ENCODE measurements around the gene DENND5B. TPM values are rescaled to one million over a fixed set of nuclear protein-coding genes. Genes with fewer than 3 reads are reported as not detected.

DENND5B gene
- total RNA-seq, 1 donor from 2014 or later: 42.9 TPM

GRCh38 chr12:31471051-31471450 lies 119.9 kb downstream of the DENND5B start:
- intact Hi-C loops (cut with micrococcal nuclease): no loop called here
- H3K9me3 ChIP-seq (replicated peaks): no peaks in the 10 kb centered on the region
- DNase-seq: no peak
- no peaks in the 10 kb centered on the region for H3K27me3 ChIP-seq (ENCODE audit: low read depth)
- no peak overlapping the region for H3K4me3 ChIP-seq
- no peak overlapping the region for H3K27ac ChIP-seq (replicated peaks)
- no peaks in the 10 kb centered on the region for H3K36me3 ChIP-seq
- no peak for TF ChIP-seq CTCF (IDR thresholded peaks at IDR 0.05; ENCODE audit: borderline replicate concordance)
- H3K4me1 ChIP-seq: peaks cover 18% of the 10 kb centered on the region

- no peak for TF ChIP-seq CTCF (IDR thresholded peaks at IDR 0.05; ENCODE audit: borderline replicate concordance)
- Histone ChIP-seq H3K9me3 (replicated peaks) (no peaks in the 10 kb centered on the region), H3K27me3 (ENCODE audit: low read depth) (no peaks in the 10 kb centered on the region), H3K4me3 (no peak overlapping the region), H3K27ac (replicated peaks) (no peak overlapping the region), H3K36me3 (no peaks in the 10 kb centered on the region), H3K4me1 (peaks cover 14% of the 10 kb centered on the region)
- intact Hi-C loops (cut with micrococcal nuclease): no loop called here
- DNase-seq: no peak
These were observed 120.5 kb downstream of the DENND5B start for GRCh38 chr12:31470459-31470858.

GRCh38 chr12:31466768-31467167 lies 124.2 kb downstream of the DENND5B start:
- H3K27ac ChIP-seq (replicated peaks): no peak overlapping the region
- H3K36me3 ChIP-seq: no peaks in the 10 kb centered on the region
- no peaks in the 10 kb centered on the region for H3K9me3 ChIP-seq (replicated peaks)
- intact Hi-C loops (cut with micrococcal nuclease): no loop called here
- no peak for TF ChIP-seq CTCF (IDR thresholded peaks at IDR 0.05; ENCODE audit: borderline replicate concordance)
- DNase-seq: no peak
- no peaks in the 10 kb centered on the region for H3K4me1 ChIP-seq
- H3K27me3 ChIP-seq (ENCODE audit: low read depth): no peaks in the 10 kb centered on the region
- no peak overlapping the region for H3K4me3 ChIP-seq

GRCh38 chr12:31465002-31465401 lies 125.9 kb downstream of the DENND5B start:
- Histone ChIP-seq H3K36me3 (no peaks in the 10 kb centered on the region), H3K27ac (replicated peaks) (no peak overlapping the region), H3K9me3 (replicated peaks) (no peaks in the 10 kb centered on the region), H3K4me3 (no peak overlapping the region), H3K4me1 (no peaks in the 10 kb centered on the region), H3K27me3 (ENCODE audit: low read depth) (no peaks in the 10 kb centered on the region)
- no peak for TF ChIP-seq CTCF (IDR thresholded peaks at IDR 0.05; ENCODE audit: borderline replicate concordance)
- DNase-seq: no peak
- intact Hi-C loops (cut with micrococcal nuclease): no loop called here

- H3K4me3 ChIP-seq: no peak overlapping the region
- TF ChIP-seq CTCF (IDR thresholded peaks at IDR 0.05; ENCODE audit: borderline replicate concordance): no peak
- DNase-seq: no peak
- H3K9me3 ChIP-seq (replicated peaks): no peaks in the 10 kb centered on the region
- H3K27ac ChIP-seq (replicated peaks): no peak overlapping the region
- H3K4me1 ChIP-seq: no peaks in the 10 kb centered on the region
- H3K27me3 ChIP-seq (ENCODE audit: low read depth): no peaks in the 10 kb centered on the region
- intact Hi-C loops (cut with micrococcal nuclease): no loop called here
- no peaks in the 10 kb centered on the region for H3K36me3 ChIP-seq
These were observed 130.9 kb downstream of the DENND5B start for GRCh38 chr12:31460024-31460423.

GRCh38 chr12:31456562-31456961 lies 134.4 kb downstream of the DENND5B start:
- H3K4me3 ChIP-seq: no peak overlapping the region
- no peaks in the 10 kb centered on the region for H3K9me3 ChIP-seq (replicated peaks)
- H3K27ac ChIP-seq (replicated peaks): no peak overlapping the region
- peaks cover 7% of the 10 kb centered on the region for H3K36me3 ChIP-seq
- no peak for TF ChIP-seq CTCF (IDR thresholded peaks at IDR 0.05; ENCODE audit: borderline replicate concordance)
- no peak for DNase-seq
- H3K4me1 ChIP-seq: no peaks in the 10 kb centered on the region
- H3K27me3 ChIP-seq (ENCODE audit: low read depth): no peaks in the 10 kb centered on the region
- intact Hi-C loops (cut with micrococcal nuclease): no loop called here
